ENCODE results near the gene RGMA.

GRCh38 chr15:93059442-93059841, 29.6 kb downstream of the RGMA start:
- TF ChIP-seq CTCF (IDR thresholded peaks at IDR 0.05) (no peak), ZFX (IDR thresholded peaks at IDR 0.05; ENCODE audit: borderline replicate concordance) (no peak)
